HG03342 (cell line): ENCODE results near the gene SMLR1.

Source experiments
- ATAC-seq: cut with Tn5 transposase; IDR thresholded peaks from one replicate; pipeline ENCODE4 v1.9.1; 2021; ENCODE audit warnings: mild to moderate bottlenecking, moderate library complexity; ENCODE audit not compliant: unreplicated experiment

SMLR1 gene

DNA sequence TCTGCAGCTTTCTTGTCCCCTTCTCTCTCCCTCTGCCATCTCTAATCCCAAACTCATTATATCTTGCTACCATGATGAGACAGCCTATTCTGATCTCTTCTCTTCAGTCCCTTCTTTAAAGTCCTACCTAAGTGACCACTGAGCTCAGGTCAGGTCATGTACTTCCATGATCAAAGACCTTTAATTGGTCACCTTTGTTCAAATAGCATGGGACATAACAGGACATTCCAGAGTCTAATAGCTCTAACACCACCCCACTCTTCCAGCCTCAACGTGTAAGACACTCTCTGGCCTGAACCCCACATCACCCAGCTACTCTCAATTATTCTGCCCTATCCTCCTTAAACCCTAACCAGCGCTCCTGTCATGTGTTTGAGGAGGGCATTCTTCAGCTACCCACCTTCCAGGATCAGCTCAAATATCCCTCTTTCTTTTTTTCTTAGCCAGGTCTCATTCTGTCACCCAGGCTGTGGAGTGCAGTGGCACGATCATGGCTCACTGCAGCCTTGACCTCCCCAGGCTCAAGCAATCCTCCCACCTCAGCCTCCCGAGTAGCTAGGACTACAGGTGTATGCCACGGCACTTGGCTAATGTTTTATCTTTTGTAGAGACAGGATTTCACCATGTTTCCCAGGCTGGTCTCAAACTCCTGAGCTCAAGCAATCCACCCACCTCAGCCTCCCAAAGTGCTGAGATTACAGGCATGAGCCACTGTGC lies 2.1 kb upstream of the SMLR1 start:
- no peak for ATAC-seq

DNA sequence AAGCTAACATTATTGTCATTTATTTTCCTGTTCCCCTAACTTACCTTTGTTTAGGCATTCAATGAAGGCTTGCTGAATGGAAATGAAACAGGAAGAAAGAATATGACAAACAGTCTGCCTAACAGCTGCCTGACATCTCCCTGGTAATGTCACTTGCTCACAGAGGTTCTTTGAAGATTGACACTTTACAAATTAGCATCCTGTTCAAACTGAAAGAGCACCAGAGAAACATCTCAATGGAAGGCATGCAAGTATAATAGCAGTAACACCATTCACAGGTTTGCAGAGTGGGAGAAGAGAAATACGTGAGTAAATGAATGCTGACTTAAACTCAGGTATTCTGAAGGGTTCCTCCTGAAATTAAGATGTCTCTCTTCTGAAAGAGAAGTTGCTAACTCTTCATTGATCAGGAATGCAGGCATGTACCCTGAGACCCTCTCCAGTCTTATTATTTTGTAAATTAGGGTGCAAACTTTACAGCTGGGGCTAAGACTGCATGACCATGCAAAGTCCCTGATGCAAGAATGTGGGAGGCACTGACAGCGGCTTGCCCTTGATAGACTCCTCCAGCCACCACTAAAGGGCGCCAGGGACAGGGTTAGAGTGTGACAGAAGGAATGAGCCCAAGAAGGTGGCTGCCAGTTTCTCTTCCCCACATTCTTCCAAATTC lies 1.3 kb upstream of the SMLR1 start:
- no peak for ATAC-seq

DNA sequence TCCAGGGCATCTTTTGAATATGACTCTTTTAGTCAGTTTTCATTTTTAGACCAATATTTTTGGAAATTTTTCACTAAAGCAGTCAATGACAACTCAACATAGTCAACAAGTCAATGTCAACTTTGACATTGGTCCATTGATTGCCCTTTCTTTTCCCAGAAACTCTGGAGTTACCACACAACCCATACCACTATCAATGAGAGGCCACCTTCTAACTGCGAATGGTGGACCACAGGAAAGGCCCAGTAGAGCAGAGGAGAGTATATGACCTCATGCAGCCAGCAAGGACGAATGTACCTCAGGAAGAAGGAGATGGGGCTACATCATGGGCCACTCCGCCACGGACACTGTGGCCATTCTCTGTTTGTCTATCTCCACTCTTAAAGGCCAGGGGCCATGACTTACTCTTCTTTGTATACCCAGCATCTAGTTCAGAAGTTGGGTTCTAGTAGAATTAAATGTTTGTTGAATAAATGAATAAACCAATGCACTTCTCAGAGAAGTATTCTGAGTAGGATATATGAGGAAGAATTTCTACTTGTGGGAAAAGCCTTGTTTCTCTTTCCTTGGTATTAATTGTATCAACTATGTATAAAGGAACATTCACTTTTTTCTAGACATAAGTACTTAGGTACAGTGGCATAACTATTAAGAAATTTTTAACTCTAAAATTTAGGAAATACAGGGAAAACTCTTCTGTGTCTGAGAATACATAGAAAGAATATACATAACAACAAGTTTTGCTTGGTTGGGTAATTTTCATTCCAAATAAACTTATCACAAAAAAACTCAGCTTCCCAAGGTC lies 562 bp upstream of the SMLR1 start:
- ATAC-seq, result no peak

- ATAC-seq, result no peak
Observed at GRCh38 chr6:130829333-130829910, 2.2 kb downstream of the SMLR1 start.

DNA sequence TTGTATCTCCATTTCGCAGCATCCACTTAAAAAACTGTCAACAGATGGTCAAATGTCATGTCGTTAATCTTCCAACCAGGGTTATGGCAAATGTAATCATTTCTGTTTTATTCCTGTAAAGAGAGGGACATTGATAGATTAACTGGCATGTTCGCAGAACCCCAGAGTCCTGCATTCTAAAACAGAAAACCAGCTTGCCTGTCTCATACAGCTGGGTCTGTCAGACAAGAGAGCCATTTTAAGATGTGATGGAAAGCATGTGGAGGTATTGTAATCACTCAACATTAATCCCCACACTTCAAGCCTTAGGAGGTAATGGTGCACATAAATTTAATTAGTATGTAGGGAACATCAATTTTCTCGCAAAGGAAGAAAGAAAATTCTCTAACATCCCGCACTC lies 4.4 kb downstream of the SMLR1 start:
- ATAC-seq, result no peak

- no peak for ATAC-seq
Observed at GRCh38 chr6:130833569-130833968, 6.4 kb downstream of the SMLR1 start.

DNA sequence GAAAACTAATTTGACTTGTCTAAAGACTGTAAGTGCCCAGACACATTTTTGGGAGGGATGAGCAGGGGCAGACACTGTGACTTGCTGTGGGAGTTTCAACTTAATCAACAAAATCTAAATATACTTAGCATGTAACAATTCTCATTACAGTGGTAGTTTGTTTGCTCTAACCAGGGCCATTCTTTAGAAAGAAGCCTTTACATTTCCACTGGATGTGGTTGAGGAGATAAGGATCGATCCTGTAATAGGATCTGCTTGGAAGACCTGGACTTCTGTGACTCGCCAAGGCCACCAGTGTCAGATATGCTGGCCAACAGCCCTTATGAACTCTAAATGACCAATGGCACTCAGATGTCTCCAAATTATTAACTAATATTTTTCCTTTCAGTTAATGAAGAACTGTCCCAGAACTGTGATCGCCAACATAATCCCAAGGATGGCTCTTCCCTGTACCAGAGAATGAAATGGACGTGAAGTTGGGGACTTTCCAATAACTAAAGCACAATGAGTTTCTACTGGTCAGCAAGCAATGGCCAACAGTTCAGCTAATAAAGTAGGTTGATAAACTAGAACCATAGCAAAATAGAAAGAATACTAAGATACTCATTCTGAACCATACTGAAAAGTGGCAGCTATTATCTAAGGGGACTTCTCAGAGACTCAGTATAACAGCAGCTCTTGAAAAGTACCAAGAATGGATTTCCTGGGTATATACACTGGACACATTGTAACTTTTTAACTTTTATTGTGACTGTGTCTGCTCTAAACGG lies 7.5 kb downstream of the SMLR1 start:
- no peak for ATAC-seq

DNA sequence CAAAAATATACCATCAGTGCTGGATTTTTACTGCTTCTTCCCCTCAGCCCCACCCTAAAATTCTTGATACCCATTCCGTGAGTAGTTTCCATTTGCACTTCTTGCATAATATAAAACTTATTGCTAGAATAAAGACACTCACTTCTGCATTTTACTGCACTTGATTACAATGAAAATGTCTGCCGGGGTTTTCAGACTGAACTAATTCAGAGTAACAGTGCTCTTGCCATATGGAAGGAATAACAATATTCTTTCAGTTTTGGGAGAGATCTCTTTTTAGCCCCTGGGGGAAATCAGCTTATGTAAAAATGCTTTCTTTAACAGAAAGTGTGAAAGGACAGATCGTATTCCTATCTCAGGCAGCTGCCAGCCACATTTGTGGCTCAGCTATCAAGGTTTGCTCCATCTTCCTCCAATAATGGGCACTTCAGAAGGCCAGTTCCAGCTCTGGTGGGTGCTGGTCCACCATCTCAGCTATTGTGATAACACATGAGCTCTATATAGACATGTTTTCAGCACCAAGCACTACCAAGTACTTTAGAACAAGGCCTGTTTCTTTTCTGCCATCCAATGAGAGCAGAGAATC lies 8.9 kb downstream of the SMLR1 start:
- ATAC-seq, result no peak

DNA sequence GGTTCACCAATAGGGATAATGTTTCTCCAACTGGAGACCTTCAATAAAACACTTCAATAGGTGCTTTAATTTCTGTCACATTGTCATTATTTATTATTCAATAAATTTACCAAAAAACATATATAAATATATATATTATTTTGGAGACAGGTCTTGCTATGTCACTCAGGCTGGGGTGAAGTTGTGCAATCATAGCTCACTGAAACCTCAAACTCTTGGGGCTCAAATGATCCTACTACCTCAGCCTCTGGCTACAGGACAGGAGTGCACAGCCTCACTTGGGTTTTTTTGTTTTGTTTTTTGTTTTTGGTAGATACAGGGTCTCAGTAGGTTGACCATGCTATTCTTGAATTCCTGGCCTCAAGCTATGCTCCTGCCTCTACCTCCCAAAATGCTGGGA lies 9.9 kb downstream of the SMLR1 start:
- no peak for ATAC-seq

- no peak for ATAC-seq
Observed at GRCh38 chr6:130838250-130838860, 11.1 kb downstream of the SMLR1 start.

DNA sequence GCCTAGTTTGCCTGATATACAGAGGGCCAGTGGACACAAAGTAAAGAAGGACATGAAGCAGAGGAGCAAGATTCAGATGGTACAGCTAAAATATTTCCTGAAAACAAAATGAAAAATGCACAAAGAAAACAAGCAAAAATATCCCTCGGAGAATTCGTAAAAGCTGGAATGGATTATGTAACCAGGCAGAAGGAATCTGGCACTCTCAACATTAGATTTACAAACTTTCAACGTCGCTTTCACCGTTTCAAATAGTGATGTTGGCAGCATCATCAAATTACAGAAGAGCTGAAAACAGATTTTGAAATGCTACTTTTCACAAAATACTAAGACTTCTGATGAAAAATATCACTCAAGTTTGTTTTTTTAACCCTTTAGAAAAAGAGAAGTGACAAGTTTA lies 11.7 kb downstream of the SMLR1 start:
- ATAC-seq, result no peak

- no peak for ATAC-seq
Observed at GRCh38 chr6:130839379-130839778, 12.2 kb downstream of the SMLR1 start.

GRCh38 chr6:130840050-130840449 lies 12.8 kb downstream of the SMLR1 start:
- no peak for ATAC-seq

- no peak for ATAC-seq
Observed at GRCh38 chr6:130841128-130841728, 14.0 kb downstream of the SMLR1 start.

DNA sequence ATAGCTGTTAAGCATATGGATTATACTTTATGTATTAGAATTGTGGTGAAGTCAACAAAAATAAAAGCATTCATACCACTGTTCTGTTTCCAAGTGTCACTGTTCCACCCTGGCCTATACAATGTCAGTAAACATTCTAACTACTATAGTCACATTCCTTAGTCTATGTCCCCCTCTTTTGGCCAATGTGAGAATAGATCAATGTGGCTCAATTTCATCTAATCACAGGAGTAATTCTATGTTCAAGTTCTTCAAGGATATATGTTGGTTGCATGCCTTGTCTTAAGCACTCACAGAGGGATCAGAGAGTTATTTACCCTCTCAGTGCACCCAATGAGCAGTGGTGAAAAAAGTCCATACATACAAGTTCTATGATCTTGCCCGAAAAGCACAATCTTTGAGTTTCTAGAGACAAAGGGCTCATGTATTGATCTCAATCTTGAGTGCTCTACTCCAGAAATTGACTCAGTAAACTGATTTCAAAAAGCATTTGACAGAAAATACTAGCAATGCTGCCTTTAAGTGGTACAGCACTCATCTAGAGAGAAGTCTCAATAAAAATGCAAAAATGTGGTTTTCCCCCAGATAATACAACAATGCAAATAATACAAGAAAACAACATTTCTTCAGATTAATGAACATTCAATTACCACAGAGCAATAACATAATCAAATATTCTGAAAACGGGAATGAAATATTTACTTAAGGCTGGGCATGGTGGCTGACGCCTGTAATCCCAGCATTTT lies 16.5 kb downstream of the SMLR1 start:
- peak; percentile 70 for ATAC-seq

DNA sequence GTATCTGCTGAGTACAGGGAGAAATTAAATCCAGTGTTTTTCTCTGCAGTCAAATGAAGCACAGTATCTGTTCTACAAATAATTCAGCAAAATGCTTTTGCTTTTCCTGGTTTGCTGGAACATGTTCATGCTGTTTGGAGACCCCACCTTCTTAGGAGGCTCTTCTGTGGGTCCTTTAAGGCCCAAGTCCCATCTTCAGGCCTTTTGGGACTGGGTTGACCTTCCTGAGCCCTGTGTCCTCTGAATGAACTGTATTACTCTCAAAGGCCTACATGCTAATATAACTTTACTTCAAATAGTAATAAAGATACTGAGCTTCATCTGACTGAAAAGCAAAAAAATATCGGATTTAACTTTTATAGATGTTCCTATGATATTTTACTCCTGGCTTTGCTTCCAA lies 19.3 kb downstream of the SMLR1 start:
- ATAC-seq, result no peak

- no peak for ATAC-seq
Observed at GRCh38 chr6:130847001-130847910, 20.1 kb downstream of the SMLR1 start.

DNA sequence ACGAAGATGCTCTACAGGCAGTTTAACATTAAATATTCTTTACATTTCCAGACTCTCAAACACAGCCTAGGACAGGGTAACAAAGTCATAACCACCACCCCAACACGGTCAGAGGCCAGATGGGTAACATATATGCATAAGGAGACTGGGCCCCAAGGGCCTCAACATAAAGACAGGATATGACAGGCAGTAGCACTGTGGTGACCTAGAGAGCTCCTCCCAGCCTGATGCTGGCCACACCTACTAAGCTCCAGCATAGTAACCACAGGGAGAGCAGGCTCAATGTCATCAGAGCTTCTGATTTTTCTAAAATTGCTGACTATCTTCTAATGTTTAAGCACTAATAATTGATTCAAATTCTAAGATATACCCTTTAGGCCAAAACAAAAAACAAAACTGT lies 21.7 kb downstream of the SMLR1 start:
- ATAC-seq, result peak; percentile 93
